Activated CD4-positive, alpha-beta memory T cell treated with anti-CD3 and anti-CD28 coated beads, Interleukin-2, amount 10 ng/mL, durations not matched to agents 7 days and 5 days (primary cell): ENCODE measurements around the gene TENM3. TPM values are rescaled to one million over a fixed set of nuclear protein-coding genes. Genes with fewer than 3 reads are reported as not detected.
"Not testable (repeated sequence)": the region's sequence is repeated elsewhere in the genome, so short reads cannot be mapped to it uniquely, and the experiment has no call there.

ENCODE experiments used
- CTCF ChIA-PET: fragments of 350-600 bp; sonication (Branson Sonifier 250); formaldehyde crosslinking; loops from one replicate; lab custom pipeline; 2021; ENCODE audit warnings: antibody characterized with exemption, inconsistent platforms; lab: Charles Lee
- POLR2A ChIA-PET: fragments of 350-600 bp; sonication (Branson Sonifier 250); formaldehyde crosslinking; loops from one replicate; lab custom pipeline; 2021; ENCODE audit warnings: antibody characterized with exemption; lab: Charles Lee
- DNase-seq: peaks from one replicate; pipeline ENCODE4 v3.0.0-alpha.2; 2020
- H3K27ac Mint-ChIP-seq: one replicate; pipeline ENCODE4 v1.8.0; 2021; ENCODE audit warnings: mild to moderate bottlenecking, mixed read lengths
- H3K27me3 Mint-ChIP-seq: one replicate; pipeline ENCODE4 v1.8.0; 2021; ENCODE audit warnings: mixed read lengths
- H3K36me3 Mint-ChIP-seq: one replicate; pipeline ENCODE4 v1.8.0; 2021; ENCODE audit warnings: low read depth, mixed read lengths
- H3K4me1 Mint-ChIP-seq: one replicate; pipeline ENCODE4 v1.8.0; 2021; ENCODE audit warnings: mixed read lengths
- H3K4me3 Mint-ChIP-seq: one replicate; pipeline ENCODE4 v1.8.0; 2021; ENCODE audit warnings: mild to moderate bottlenecking, mixed read lengths
- H3K9me3 Mint-ChIP-seq: one replicate; pipeline ENCODE4 v1.8.0; 2021; ENCODE audit warnings: mixed read lengths
- total RNA-seq, 2 experiments: library from RNA; stranded (reverse); gene quantifications; one replicate each; pipeline ENCODE4 v1.2.3, GENCODE V29; 2021

TENM3 gene
- not detected for total RNA-seq

- H3K9me3 Mint-ChIP-seq = peaks cover 14% of the 10 kb centered on the region
- CTCF ChIA-PET, H3K27me3 Mint-ChIP-seq, H3K36me3 Mint-ChIP-seq, H3K27ac Mint-ChIP-seq, H3K4me3 Mint-ChIP-seq, H3K4me1 Mint-ChIP-seq, POLR2A ChIA-PET, DNase-seq: not testable (repeated sequence)
Measured at GRCh38 chr4:182243204-182243603, at the start of gene TENM3. TSS of gene TENM3 (plus strand) at chr4:182243402. CDS start at chr4:182324021, 80,619 bp downstream.

- ChIA-PET POLR2A (no interaction called here), CTCF (no interaction called here)
- DNase-seq = no peak
- Mint-ChIP-seq H3K36me3 (no peaks in the 10 kb centered on the region), H3K27ac (no peak overlapping the region), H3K27me3 (no peaks in the 10 kb centered on the region), H3K9me3 (no peaks in the 10 kb centered on the region), H3K4me3 (no peak overlapping the region), H3K4me1 (no peaks in the 10 kb centered on the region)
Measured at GRCh38 chr4:182194091-182194824, 48.9 kb upstream of the TENM3 start.

GRCh38 chr4:182197611-182198010 is 45.6 kb upstream of the TENM3 start:
- ChIA-PET POLR2A (no interaction called here), CTCF (no interaction called here)
- Mint-ChIP-seq H3K4me1 (no peaks in the 10 kb centered on the region), H3K27ac (no peak overlapping the region), H3K9me3 (no peaks in the 10 kb centered on the region), H3K36me3 (no peaks in the 10 kb centered on the region), H3K27me3 (no peaks in the 10 kb centered on the region), H3K4me3 (no peak overlapping the region)
- no peak for DNase-seq

GRCh38 chr4:182201871-182202270 is 41.3 kb upstream of the TENM3 start:
- Mint-ChIP-seq H3K9me3 (peaks cover 3% of the 10 kb centered on the region), H3K4me1 (no peaks in the 10 kb centered on the region)

GRCh38 chr4:182202650-182203049 is 40.6 kb upstream of the TENM3 start:
- Mint-ChIP-seq H3K36me3 (no peaks in the 10 kb centered on the region), H3K27me3 (no peaks in the 10 kb centered on the region), H3K4me3 (no peak overlapping the region), H3K9me3 (peaks cover 3% of the 10 kb centered on the region), H3K27ac (no peak overlapping the region), H3K4me1 (no peaks in the 10 kb centered on the region)
- ChIA-PET POLR2A (no interaction called here), CTCF (no interaction called here)
- DNase-seq = no peak

More at GRCh38 chr4:182201871-182202270, 41.3 kb upstream of the TENM3 start:
- Mint-ChIP-seq H3K4me3 (no peak overlapping the region), H3K36me3 (no peaks in the 10 kb centered on the region), H3K27me3 (no peaks in the 10 kb centered on the region), H3K27ac (no peak overlapping the region)
- CTCF ChIA-PET = no interaction called here
- DNase-seq = no peak
- POLR2A ChIA-PET = no interaction called here

- DNase-seq = no peak
- H3K4me3 Mint-ChIP-seq = no peak overlapping the region
- H3K27ac Mint-ChIP-seq = no peak overlapping the region
- ChIA-PET CTCF (no interaction called here), POLR2A (no interaction called here)
- no peaks in the 10 kb centered on the region for H3K27me3 Mint-ChIP-seq
- peaks cover 3% of the 10 kb centered on the region for H3K9me3 Mint-ChIP-seq
- H3K4me1 Mint-ChIP-seq = no peaks in the 10 kb centered on the region
- H3K36me3 Mint-ChIP-seq = no peaks in the 10 kb centered on the region
Measured at GRCh38 chr4:182203872-182204411, 39.3 kb upstream of the TENM3 start.

- no peak overlapping the region for H3K27ac Mint-ChIP-seq
- CTCF ChIA-PET = no interaction called here
- POLR2A ChIA-PET = no interaction called here
- no peaks in the 10 kb centered on the region for H3K4me1 Mint-ChIP-seq
- no peak overlapping the region for H3K4me3 Mint-ChIP-seq
- no peak for DNase-seq
- no peaks in the 10 kb centered on the region for H3K36me3 Mint-ChIP-seq
- peaks cover 3% of the 10 kb centered on the region for H3K9me3 Mint-ChIP-seq
- H3K27me3 Mint-ChIP-seq = no peaks in the 10 kb centered on the region
Measured at GRCh38 chr4:182205306-182205705, 37.9 kb upstream of the TENM3 start.

GRCh38 chr4:182206266-182206665 is 36.9 kb upstream of the TENM3 start:
- Mint-ChIP-seq H3K4me1 (no peaks in the 10 kb centered on the region), H3K27me3 (no peaks in the 10 kb centered on the region), H3K36me3 (no peaks in the 10 kb centered on the region), H3K27ac (no peak overlapping the region), H3K9me3 (peaks cover 3% of the 10 kb centered on the region), H3K4me3 (no peak overlapping the region)
- no peak for DNase-seq
- POLR2A ChIA-PET = no interaction called here
- CTCF ChIA-PET = no interaction called here

- no peaks in the 10 kb centered on the region for H3K4me1 Mint-ChIP-seq
- no peak overlapping the region for H3K27ac Mint-ChIP-seq
- H3K36me3 Mint-ChIP-seq = no peaks in the 10 kb centered on the region
- no peaks in the 10 kb centered on the region for H3K27me3 Mint-ChIP-seq
- ChIA-PET POLR2A (no interaction called here), CTCF (no interaction called here)
- peaks cover 3% of the 10 kb centered on the region for H3K9me3 Mint-ChIP-seq
- DNase-seq = no peak
- H3K4me3 Mint-ChIP-seq = no peak overlapping the region
Measured at GRCh38 chr4:182206916-182207315, 36.3 kb upstream of the TENM3 start.

- ChIA-PET POLR2A (no interaction called here), CTCF (no interaction called here)
- H3K9me3 Mint-ChIP-seq = peaks cover 3% of the 10 kb centered on the region
- peak overlapping the region; percentile 9 for H3K27ac Mint-ChIP-seq
- H3K4me3 Mint-ChIP-seq = no peak overlapping the region
- H3K27me3 Mint-ChIP-seq = no peaks in the 10 kb centered on the region
- no peaks in the 10 kb centered on the region for H3K36me3 Mint-ChIP-seq
- no peaks in the 10 kb centered on the region for H3K4me1 Mint-ChIP-seq
- no peak for DNase-seq
Measured at GRCh38 chr4:182207830-182208396, 35.3 kb upstream of the TENM3 start.

GRCh38 chr4:182208526-182209050 is 34.6 kb upstream of the TENM3 start:
- DNase-seq = no peak
- ChIA-PET POLR2A (no interaction called here), CTCF (no interaction called here)
- Mint-ChIP-seq H3K27me3 (no peaks in the 10 kb centered on the region), H3K36me3 (no peaks in the 10 kb centered on the region), H3K4me1 (no peaks in the 10 kb centered on the region), H3K9me3 (peaks cover 3% of the 10 kb centered on the region), H3K27ac (no peak overlapping the region), H3K4me3 (no peak overlapping the region)

GRCh38 chr4:182212211-182212761 is 30.9 kb upstream of the TENM3 start:
- Mint-ChIP-seq H3K27ac (no peak overlapping the region), H3K36me3 (no peaks in the 10 kb centered on the region), H3K9me3 (no peaks in the 10 kb centered on the region), H3K27me3 (no peaks in the 10 kb centered on the region), H3K4me1 (no peaks in the 10 kb centered on the region), H3K4me3 (no peak overlapping the region)
- CTCF ChIA-PET = no interaction called here
- POLR2A ChIA-PET = no interaction called here
- DNase-seq = no peak

GRCh38 chr4:182213004-182213403 is 30.2 kb upstream of the TENM3 start:
- ChIA-PET CTCF (no interaction called here), POLR2A (no interaction called here)
- no peak overlapping the region for H3K4me3 Mint-ChIP-seq
- no peaks in the 10 kb centered on the region for H3K4me1 Mint-ChIP-seq
- no peak overlapping the region for H3K27ac Mint-ChIP-seq
- no peak for DNase-seq
- no peaks in the 10 kb centered on the region for H3K36me3 Mint-ChIP-seq
- no peaks in the 10 kb centered on the region for H3K9me3 Mint-ChIP-seq
- H3K27me3 Mint-ChIP-seq = no peaks in the 10 kb centered on the region
